ENCODE measurements around the gene GP1BB. TPM values are rescaled to one million over a fixed set of nuclear protein-coding genes. Genes with fewer than 3 reads are reported as not detected.
A peak's percentile ranks its signal among the peaks of the same experiment; 100 is the strongest.

Gene GP1BB
- total and polyA plus RNA-seq, 2 of the 4 experiments (the other 2 are of a cell fraction) = 0.18 to 1.5 TPM

GRCh38 chr22:19759427-19760057, 36.2 kb downstream of the GP1BB start:
- no peaks in the 10 kb centered on the region for H3K36me3 ChIP-seq (ENCODE audit: control insufficient read depth, insufficient read depth, low read length)
- no peak overlapping the region for H3K4me3 ChIP-seq (ENCODE audit: insufficient read depth, low read depth, low read length)
- H4K20me1 ChIP-seq (ENCODE audit: insufficient read depth, low read length) = peaks cover 6% of the 10 kb centered on the region; the same call in 1 of the 2 replicates
- no peak for TF ChIP-seq CTCF (conservative IDR thresholded peaks at IDR 0.05; ENCODE audit: low read depth, low read length)
- TF ChIP-seq RAD21 (IDR thresholded peaks at IDR 0.05; ENCODE audit: low read length) = no peak
- no peak overlapping the region for H2BK120ac ChIP-seq (ENCODE audit: low read depth, low read length)
- H3K4me2 ChIP-seq (ENCODE audit: low read depth, low read length) = peak overlapping the region; percentile 21; the same call in 1 of the 2 replicates
- intact Hi-C loops (cut with micrococcal nuclease) = no loop called here
- H3K14ac ChIP-seq (replicated peaks; ENCODE audit: low read depth, low read length) = no peak overlapping the region
- H3K4ac ChIP-seq (ENCODE audit: low read depth, low read length) = no peak overlapping the region
- peaks cover 93% of the 10 kb centered on the region for H3K27me3 ChIP-seq (ENCODE audit: control insufficient read depth, insufficient read depth, low read length)
- no peak overlapping the region for H3K56ac ChIP-seq (ENCODE audit: extremely low read depth, insufficient read depth, low read length)
- no peak overlapping the region for H4K5ac ChIP-seq (ENCODE audit: low read depth, low read length)
- H4K91ac ChIP-seq (ENCODE audit: insufficient read depth, low read depth, low read length) = no peak overlapping the region
- H4K8ac ChIP-seq (ENCODE audit: low read depth in 2 of 2, low read length in 2 of 2) = no peak overlapping the region
- H3K9me1 ChIP-seq (ENCODE audit: insufficient read depth, low read length) = no peaks in the 10 kb centered on the region
- no peak overlapping the region for H3K27ac ChIP-seq (ENCODE audit: insufficient read depth, low read length)
- POLR2A ChIA-PET (ENCODE audit: unreplicated experiment) = no interaction called here
- peak overlapping the region; percentile 33 for H2AFZ ChIP-seq (replicated peaks; ENCODE audit: low read length, poor library complexity)
- no peak overlapping the region for H2AK9ac ChIP-seq (replicated peaks; ENCODE audit: low read depth, low read length, poor library complexity)
- no peak overlapping the region for H3K18ac ChIP-seq (ENCODE audit: low read depth, low read length)
- H3K4me1 ChIP-seq (ENCODE audit: control insufficient read depth, insufficient read depth, low read length) = peaks cover 4% of the 10 kb centered on the region; the same call in 1 of the 2 replicates
- ATAC-seq (ENCODE audit: low read depth) (peak; percentile 44), DNase-seq (no peak)
- CTCF ChIA-PET = no interaction called here
- no peak overlapping the region for H3K9ac ChIP-seq (ENCODE audit: low read depth, low read length)
- no peaks in the 10 kb centered on the region for H3K79me1 ChIP-seq (ENCODE audit: low read depth in 1 of 2, low read length in 2 of 2)
- H2AK5ac ChIP-seq (ENCODE audit: low read depth, low read length) = no peak overlapping the region
- in situ Hi-C loops (cut with MboI; ENCODE audit: low sequenced_read_pairs) = no loop called here
- H2BK5ac ChIP-seq (ENCODE audit: low read depth, low read length, poor library complexity, severe bottlenecking) = no peak overlapping the region
- 2% methylated on average over 11 of the region's 43 CpGs; no CpG with 5 or more reads in 1 of the 2 experiments for WGBS, 2 experiments (ENCODE audit: extremely low coverage in 2 of 2, insufficient read length in 1 of 2)
- dilution Hi-C loops (cut with HindIII; ENCODE audit: low sequenced_read_pairs, unreplicated experiment) = no loop called here
- no peak overlapping the region for H2BK20ac ChIP-seq (ENCODE audit: low read depth, low read length)
- peaks cover under 1% of the 10 kb centered on the region; the same call in 1 of the 2 replicates for H3K9me3 ChIP-seq (ENCODE audit: control insufficient read depth, insufficient read depth, low read length)
- H2BK15ac ChIP-seq (ENCODE audit: low read depth, low read length) = no peak overlapping the region
- H3K23ac ChIP-seq (ENCODE audit: low read depth, low read length) = no peak overlapping the region
- no TSS peak for BruUV-seq (replicated peaks)

All from IMR-90 (cell line).